GM18861 (cell line): ENCODE results near the gene HSPA1L.
"Not testable (repeated sequence)": the region's sequence is repeated elsewhere in the genome, so short reads cannot be mapped to it uniquely, and the experiment has no call there.

Experiments used
- ATAC-seq: cut with Tn5 transposase; IDR thresholded peaks from one replicate; pipeline ENCODE4 v1.9.1; 2021; ENCODE audit not compliant: unreplicated experiment

Gene HSPA1L

GRCh38 chr6:31817133-31817928, 2.2 kb upstream of the HSPA1L start:
- ATAC-seq: not testable (repeated sequence)

- no peak for ATAC-seq
These were observed 432 bp downstream of the HSPA1L start for GRCh38 chr6:31814677-31815024.

GRCh38 chr6:31813465-31813849, 1.6 kb downstream of the HSPA1L start:
- no peak for ATAC-seq

DNA sequence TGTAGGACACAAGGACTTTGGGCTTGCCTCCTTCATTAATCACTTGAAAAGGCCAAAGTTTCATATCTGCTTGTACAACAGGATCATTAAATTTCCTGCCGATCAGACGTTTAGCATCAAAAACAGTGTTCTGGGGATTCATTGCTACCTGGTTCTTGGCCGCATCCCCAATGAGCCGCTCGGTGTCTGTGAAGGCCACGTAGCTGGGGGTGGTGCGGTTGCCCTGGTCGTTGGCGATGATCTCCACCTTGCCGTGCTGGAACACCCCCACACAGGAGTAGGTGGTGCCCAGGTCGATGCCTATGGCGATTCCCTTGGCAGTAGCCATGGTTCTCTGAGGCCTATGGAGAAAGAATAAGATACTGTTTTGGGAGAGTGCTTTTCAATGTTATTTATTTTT, 3.4 kb downstream of the HSPA1L start:
- no peak for ATAC-seq

DNA sequence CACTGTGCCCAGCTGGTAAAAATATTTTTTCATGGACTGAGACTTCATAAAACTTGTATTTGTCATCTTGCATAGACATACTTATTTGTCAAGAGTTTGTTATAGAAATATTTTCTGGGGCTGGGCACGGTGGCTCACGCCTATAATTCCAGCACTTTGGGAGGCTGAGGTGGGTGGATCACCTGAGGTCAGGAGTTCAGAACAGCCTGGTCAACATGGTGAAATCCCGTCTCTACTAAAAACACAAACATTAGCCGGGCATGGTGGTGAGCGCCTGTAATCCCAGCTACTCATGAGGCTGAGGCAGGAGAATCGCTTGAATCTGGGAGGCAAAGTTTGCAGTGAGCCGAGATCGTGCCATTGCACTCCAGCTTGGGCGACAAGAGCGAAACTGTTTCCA, 6.5 kb downstream of the HSPA1L start:
- not testable (repeated sequence) for ATAC-seq

GRCh38 chr6:31806470-31807272, 8.4 kb downstream of the HSPA1L start, which contains the start of gene LSM2:
LSM2 (minus strand) TSS chr6:31806966; CDS start chr6:31806757, 209 bp downstream.
- ATAC-seq: peak; percentile 80

DNA sequence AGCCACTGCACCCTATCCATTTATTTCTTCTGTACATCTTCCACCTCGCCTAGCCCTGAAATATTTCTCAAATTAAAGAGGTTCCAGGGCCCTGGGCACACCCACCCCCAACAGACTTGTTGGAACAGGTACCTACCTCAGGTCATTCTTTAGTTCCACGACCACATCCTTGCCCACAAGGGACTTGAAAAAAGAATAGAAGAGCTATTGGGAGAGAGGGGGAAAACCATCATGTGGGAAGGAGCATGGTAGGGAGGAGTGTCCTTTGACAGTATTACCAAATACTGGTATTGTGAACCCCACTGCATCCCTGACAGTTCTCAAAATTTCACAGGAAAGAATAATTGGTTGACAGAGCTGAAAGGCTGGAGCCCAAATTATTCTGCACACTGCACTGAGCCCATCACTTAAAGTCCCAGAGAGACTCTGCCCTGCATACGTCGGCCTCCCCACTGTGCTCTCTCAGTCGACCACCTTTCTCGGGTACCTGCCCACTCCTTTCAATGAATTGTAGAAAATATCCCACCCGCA, 9.1 kb downstream of the HSPA1L start:
- ATAC-seq: peak; percentile 8

DNA sequence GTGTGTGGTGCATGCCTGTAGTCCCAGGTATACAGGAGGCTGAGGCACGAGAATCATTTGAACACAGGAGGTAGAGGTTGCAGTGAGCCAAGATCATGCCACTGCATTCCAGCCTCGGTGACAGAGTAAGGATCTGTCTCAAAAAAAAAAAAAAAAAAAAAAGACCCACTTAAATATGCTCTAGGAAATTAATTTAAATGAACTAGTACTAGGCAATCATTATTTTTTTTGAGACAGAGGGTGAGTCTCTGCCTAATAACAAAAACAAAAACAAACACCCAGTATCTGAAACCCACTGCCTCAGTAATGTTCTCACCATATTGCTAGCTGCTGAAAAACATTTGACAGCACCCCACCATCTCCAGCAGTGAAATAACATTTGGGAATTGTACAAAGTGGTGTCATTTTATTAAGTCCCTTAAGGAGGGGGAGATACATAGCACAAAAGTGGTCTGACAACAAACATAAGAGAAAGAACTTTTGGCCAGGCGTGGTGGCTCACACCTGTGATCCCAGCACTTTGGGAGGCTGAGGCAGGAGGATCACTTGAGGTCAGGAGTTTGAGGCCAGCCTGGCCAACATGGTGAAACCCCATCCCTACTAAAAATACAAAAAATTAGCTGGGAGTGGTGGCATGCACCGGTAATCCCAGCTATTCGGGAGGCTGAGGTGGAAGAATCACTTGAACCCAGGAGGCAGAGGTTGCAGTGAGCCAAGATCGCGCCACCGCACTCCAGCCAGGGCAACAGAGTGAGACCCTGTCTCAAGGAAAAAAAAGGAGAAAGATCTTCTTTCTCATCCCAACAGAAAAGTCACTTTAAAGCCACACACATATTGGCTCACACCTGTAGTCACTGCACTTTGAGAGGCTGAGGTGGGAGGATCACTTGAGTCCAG, 13.8 kb downstream of the HSPA1L start:
- not testable (repeated sequence) for ATAC-seq

- no peak for ATAC-seq
These were observed 15.3 kb downstream of the HSPA1L start for GRCh38 chr6:31799781-31800180.

- no peak for ATAC-seq
These were observed 17.5 kb downstream of the HSPA1L start for GRCh38 chr6:31797588-31797987.

DNA sequence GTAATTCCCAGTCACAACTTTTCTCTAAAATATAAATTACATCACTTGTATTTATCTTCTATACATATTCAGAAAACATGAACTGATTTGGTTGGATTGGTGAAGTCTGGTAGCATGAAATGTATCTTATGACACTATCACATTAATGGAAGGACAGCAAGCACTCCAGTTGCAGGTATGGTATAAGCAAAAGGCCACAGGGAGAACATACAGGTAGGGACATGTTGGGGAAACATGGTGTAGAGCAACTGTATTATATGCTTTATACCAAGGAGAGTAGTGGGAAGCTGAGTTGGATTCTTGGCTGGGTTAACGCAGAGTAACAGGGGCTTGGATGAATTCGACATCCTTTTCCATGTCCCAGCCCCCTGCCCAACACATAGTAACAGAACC, 18.1 kb downstream of the HSPA1L start:
- ATAC-seq: no peak

GRCh38 chr6:31795616-31796298, 19.3 kb downstream of the HSPA1L start, which contains the start of gene VARS1:
VARS1 (minus strand) TSS chr6:31795752; CDS start chr6:31795217, 535 bp downstream.
- peak; percentile 76 for ATAC-seq

DNA sequence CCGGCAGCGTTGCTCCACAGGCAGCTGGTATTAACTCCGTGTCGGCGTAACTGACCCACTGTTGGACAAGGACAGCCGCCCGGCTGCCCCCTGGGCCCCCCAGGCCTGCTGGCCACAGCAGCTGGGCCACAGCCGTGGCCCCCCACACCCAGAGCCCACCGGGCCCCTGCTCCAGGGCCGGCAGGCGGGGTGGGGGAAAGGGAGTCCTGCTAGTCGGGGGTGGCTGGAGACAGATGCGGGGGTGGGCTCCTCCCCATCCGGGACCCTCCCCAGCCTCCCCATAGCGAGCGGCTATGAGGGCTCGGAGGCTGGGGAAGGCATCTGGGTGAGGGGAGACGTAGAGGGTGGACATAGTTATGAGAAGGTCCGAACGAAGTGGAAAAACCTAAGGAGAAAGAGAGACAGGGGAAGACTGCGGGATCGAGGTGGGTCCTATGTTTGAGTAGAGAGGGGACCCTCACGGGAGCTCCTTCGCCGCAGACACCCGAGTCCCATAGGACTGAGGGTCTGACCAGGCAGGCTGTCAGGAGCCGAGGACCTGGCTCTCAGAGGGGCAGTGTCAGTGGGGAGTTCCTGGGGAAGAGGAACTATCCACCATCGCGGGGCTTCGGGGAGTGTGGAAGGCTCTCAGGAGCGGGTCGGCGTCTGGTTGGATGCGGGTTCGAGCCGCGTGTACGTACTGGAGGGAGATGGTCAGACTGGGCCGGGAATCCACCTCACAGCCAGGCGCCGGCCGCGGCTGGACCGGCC, 20.0 kb downstream of the HSPA1L start:
- no peak for ATAC-seq

DNA sequence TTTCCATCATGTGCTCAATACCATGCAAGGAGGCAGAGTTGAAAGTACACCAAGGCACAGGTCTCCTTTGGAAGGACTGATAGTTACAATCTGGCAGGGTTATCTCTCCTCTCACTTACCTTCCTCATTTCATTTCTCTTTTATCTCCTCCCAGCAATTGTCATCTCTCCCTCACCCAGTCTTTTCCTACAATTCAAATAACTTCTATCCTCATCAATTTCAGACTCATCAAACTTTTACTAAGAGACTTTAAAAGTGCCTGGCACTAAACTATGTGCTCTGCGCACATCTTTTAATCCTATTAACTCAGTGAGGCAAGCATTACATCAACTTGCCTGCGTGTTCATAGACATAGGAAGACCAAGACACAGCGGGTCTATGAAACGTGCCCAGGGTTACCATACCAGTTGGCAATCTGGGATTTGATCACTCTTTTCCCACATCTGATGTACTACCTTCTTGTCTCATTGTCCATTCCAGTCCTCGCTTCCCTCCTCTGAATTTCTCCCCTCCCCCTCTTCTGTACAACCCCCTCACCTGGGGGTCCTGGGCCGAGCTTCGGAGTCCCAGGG, 20.7 kb downstream of the HSPA1L start:
- ATAC-seq: no peak

GRCh38 chr6:31793927-31794245, 21.2 kb downstream of the HSPA1L start:
- ATAC-seq: not testable (repeated sequence)

DNA sequence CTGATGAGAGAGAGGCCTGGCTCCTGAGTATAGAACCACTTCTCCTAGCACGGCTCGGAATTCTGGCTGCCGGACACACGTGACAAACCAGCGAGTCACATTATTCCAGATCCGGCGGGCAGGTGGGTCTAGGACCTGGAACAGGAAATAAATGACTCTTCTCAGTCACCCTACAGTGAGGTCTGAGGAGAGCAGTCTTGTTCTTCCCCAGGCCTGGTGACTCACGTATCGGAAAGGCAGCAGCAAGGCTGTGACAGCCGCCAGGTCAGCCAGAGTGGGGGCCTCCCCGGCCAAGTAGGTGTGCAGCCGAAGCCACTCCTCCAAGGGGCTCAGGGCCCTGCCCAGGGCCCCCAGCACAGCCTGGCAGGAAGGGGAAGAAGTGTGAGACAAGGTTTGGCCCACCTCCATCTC, 22.3 kb downstream of the HSPA1L start:
- ATAC-seq: no peak

- no peak for ATAC-seq
These were observed 23.1 kb downstream of the HSPA1L start for GRCh38 chr6:31792090-31792374.

GRCh38 chr6:31791324-31792089, 23.6 kb downstream of the HSPA1L start:
- no peak for ATAC-seq

DNA sequence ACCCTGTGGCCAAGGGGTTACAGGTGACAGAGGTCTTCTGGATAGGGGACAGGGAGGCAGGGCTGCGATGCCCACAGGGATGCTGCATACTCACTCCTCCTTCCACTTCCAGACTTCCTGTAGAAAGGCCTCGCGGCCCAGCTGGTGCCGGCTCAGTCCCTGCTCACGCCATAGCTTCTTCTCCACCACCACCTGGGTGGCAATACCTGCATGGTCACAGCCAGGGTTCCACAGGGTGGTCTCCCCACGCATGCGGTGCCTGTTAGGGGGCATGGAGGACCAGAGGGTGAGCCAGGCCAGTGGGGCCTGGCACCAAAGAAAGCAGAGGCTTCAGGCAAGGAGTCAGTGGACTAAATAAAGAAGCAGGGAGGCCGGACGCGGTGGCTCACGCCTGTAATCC, 29.6 kb downstream of the HSPA1L start:
- ATAC-seq: no peak
